K562 (cell line): ENCODE measurements around the gene CD4.

Experiments
- HMG20A ChIP-seq: fragments of 450-650 bp; formaldehyde crosslinking; conservative IDR thresholded peaks from 2 replicates; pipeline ENCODE4 v1.4.0; 2020; ENCODE audit warnings: mild to moderate bottlenecking, mixed read lengths
- TCF7L2 ChIP-seq: fragments of 150-350 bp; IDR thresholded peaks from 2 replicates; pipeline ENCODE4 v1.6.1; 2016; ENCODE audit warnings: low read depth, mild to moderate bottlenecking, low read length, moderate library complexity
- YY1 ChIP-seq, 3 experiments: IDR thresholded peaks; 2 replicates each; pipeline ENCODE4 v1.6.1; 2011; ENCODE audit warnings: low read length in 2 of 3, mild to moderate bottlenecking in 2 of 3, moderate library complexity in 2 of 3, borderline replicate concordance in 1 of 3, control low read depth in 1 of 3, low read depth in 1 of 3; ENCODE audit not compliant: insufficient read depth in 3 of 3, insufficient replicate concordance in 2 of 3, control insufficient read depth in 1 of 3, insufficient read length in 1 of 3; ENCODE audit errors: extremely low read depth in 1 of 3
- TF ChIP-seq, protein P1 (sequence below), 3 experiments: IDR thresholded peaks in 2 of 3; conservative IDR thresholded peaks in 1 of 3; 2 replicates each; pipeline ENCODE4 v1.5.1; 2011 to 2012; ENCODE audit warnings: low read length in 3 of 3, mild to moderate bottlenecking in 3 of 3, control low read depth in 2 of 3, improper control_type of control experiment in 1 of 3, inconsistent platforms in 1 of 3, low read depth in 1 of 3, mixed read lengths in 1 of 3, moderate library complexity in 1 of 3; ENCODE audit not compliant: insufficient read depth in 2 of 3

DNA sequence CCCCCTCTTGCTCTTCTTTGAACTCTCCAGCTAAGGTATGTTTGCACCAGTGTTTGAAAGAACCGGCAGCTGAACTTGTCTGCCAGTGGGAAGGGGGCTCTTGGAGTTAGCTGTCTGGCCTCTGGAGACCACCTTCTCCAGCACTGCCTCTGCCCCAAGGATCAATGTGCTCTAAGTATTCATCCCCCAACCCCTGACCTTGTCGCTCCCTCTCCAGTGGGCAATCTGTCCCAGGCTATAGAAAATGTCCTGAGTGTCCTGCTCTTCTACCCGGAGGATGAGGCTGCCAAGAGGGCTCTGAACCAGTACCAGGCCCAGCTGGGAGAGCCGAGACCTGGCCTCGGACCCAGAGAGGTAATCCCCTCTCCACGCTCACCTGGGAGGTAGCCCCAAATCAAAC lies 41.7 kb downstream of the CD4 start:
- TF ChIP-seq YY1 (IDR thresholded peaks at IDR 0.05; ENCODE audit: borderline replicate concordance in 1 of 3, control insufficient read depth in 1 of 3, extremely low read depth in 1 of 3, insufficient read depth in 3 of 3, insufficient read length in 1 of 3, insufficient replicate concordance in 2 of 3, low read depth in 1 of 3, low read length in 2 of 3) (no peak), HMG20A (CRISPR knock-in tag) (no peak), TCF7L2 (no peak)
- TF ChIP-seq, protein P1, sequence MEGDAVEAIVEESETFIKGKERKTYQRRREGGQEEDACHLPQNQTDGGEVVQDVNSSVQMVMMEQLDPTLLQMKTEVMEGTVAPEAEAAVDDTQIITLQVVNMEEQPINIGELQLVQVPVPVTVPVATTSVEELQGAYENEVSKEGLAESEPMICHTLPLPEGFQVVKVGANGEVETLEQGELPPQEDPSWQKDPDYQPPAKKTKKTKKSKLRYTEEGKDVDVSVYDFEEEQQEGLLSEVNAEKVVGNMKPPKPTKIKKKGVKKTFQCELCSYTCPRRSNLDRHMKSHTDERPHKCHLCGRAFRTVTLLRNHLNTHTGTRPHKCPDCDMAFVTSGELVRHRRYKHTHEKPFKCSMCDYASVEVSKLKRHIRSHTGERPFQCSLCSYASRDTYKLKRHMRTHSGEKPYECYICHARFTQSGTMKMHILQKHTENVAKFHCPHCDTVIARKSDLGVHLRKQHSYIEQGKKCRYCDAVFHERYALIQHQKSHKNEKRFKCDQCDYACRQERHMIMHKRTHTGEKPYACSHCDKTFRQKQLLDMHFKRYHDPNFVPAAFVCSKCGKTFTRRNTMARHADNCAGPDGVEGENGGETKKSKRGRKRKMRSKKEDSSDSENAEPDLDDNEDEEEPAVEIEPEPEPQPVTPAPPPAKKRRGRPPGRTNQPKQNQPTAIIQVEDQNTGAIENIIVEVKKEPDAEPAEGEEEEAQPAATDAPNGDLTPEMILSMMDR (IDR thresholded peaks at IDR 0.05 in 2 of 3, conservative IDR thresholded peaks at IDR 0.05 in 1 of 3; ENCODE audit: insufficient read depth in 2 of 3, low read depth in 1 of 3, low read length in 3 of 3) = no peak
